ENCODE measurements around the gene CKS1B. TPM values are rescaled to one million over a fixed set of nuclear protein-coding genes. Genes with fewer than 3 reads are reported as not detected.
A peak's percentile ranks its signal among the peaks of the same experiment; 100 is the strongest.

The CKS1B gene
- total and polyA plus RNA-seq, 9 of the 15 experiments (the other 6 are each of a cell fraction or from before 2014, with no cell fraction given) = 215 to 1,103 (median 460) TPM

GRCh38 chr1:155012026-155012546, 37.6 kb downstream of the CKS1B start (continued):
- TF ChIP-seq TBP (optimal IDR thresholded peaks at IDR 0.05; ENCODE audit: low read depth, low read length) (no peak), GMEB1 (CRISPR knock-in tag; IDR thresholded peaks at IDR 0.05) (no peak), ZNF584 (CRISPR knock-in tag; IDR thresholded peaks at IDR 0.05; ENCODE audit: low read depth) (no peak), SMARCB1 (IDR thresholded peaks at IDR 0.05; ENCODE audit: insufficient read length, low read depth) (no peak), ZNF316 (IDR thresholded peaks at IDR 0.05) (no peak), ARID1B (IDR thresholded peaks at IDR 0.05) (no peak)

- CTCF ChIA-PET (ENCODE audit: low intra/inter-chr PET ratio) = no interaction called here
- intact Hi-C loops (cut with micrococcal nuclease) (no loop called here), in situ Hi-C loops (cut with MboI) (no loop called here)
- peak overlapping the region; percentile 51 for H3K27ac ChIP-seq (ENCODE audit: extremely low read depth, low read depth, low read length)
- peak overlapping the region; percentile 24 to 80; a peak in 2 of 4 replicates for H3K9ac ChIP-seq (ENCODE audit: insufficient read depth in 1 of 2, low read depth in 2 of 2, low read length in 2 of 2)
- peaks cover 69% of the 10 kb centered on the region; the same call in 2 of the 3 replicates for H3K36me3 ChIP-seq (ENCODE audit: control insufficient read depth, insufficient read depth, low read length)
- peak; percentile 88 for FAIRE-seq
- BruUV-seq (replicated peaks) = no TSS peak
- no peaks in the 10 kb centered on the region for H3K27me3 ChIP-seq (ENCODE audit: control insufficient read depth in 2 of 2, insufficient read depth in 2 of 2, low read length in 2 of 2)
- DNase-seq (ENCODE audit: extremely low read depth in 1 of 4, low spot score in 3 of 4) = peak in 1 of 4 experiments; percentile 49
- no peak for ATAC-seq
- POLR2A ChIA-PET = interaction anchor here (0.6 to 1.9 kb wide), 12 partner anchors 8 to 1114 kb away, joined by 3 to 8 read pairs (median 4); partner anchors contain the start of genes CKS1B, FLAD1, LENEP and PBXIP1
- H4K20me1 ChIP-seq (replicated peaks; ENCODE audit: control insufficient read depth, insufficient read depth, low read length) = no peaks in the 10 kb centered on the region; the same call in 1 of the 2 replicates
- H2AFZ ChIP-seq (ENCODE audit: low read depth, low read length) = no peak overlapping the region
- no peak overlapping the region for H3K4me3 ChIP-seq
- 11% methylated on average over 3 of the region's 3 CpGs for WGBS (ENCODE audit: insufficient coverage, low coverage, missing lambda C conversion rate)
- peaks cover 56% of the 10 kb centered on the region for H3K79me2 ChIP-seq (ENCODE audit: control insufficient read depth, insufficient read depth, low read length)
- H3K4me2 ChIP-seq (ENCODE audit: insufficient read depth, low read length) = peak overlapping the region; percentile 59
- no peaks in the 10 kb centered on the region for H3K9me1 ChIP-seq (ENCODE audit: control insufficient read depth, insufficient read depth, low read length)
- peaks cover 70 to 93% of the 10 kb centered on the region in 2 experiments for H3K4me1 ChIP-seq (replicated peaks in 1 of 2; ENCODE audit: control insufficient read depth in 2 of 2, insufficient read depth in 2 of 2, low read length in 2 of 2)
- no peaks in the 10 kb centered on the region for H3K9me3 ChIP-seq (replicated peaks; ENCODE audit: control insufficient read depth, insufficient read depth, low read depth, low read length)
- TF ChIP-seq ZNF57 (CRISPR knock-in tag; IDR thresholded peaks at IDR 0.05) (no peak), NR2C1 (IDR thresholded peaks at IDR 0.05) (no peak), NR2C1 (tag; IDR thresholded peaks at IDR 0.05) (peak; percentile 54; the same call in 1 of the 2 replicates), SRF (CRISPR knock-in tag; IDR thresholded peaks at IDR 0.05) (peak in 1 of 2 experiments; percentile 80; a peak in 2 of 4 replicates), SPI1 (IDR thresholded peaks at IDR 0.05; ENCODE audit: borderline replicate concordance, low read depth, low read length) (peak; percentile 33; the same call in 1 of the 2 replicates), ZFP1 (CRISPR knock-in tag; IDR thresholded peaks at IDR 0.05) (no peak), ESRRA (IDR thresholded peaks at IDR 0.05; ENCODE audit: borderline replicate concordance, low read depth) (peak; percentile 94), TFAP4 (CRISPR knock-in tag; IDR thresholded peaks at IDR 0.05; ENCODE audit: borderline replicate concordance) (0 out of 2 replicates have a peak, but pooled peaks have one; percentile 16), ZKSCAN8 (CRISPR knock-in tag; IDR thresholded peaks at IDR 0.05) (peak; percentile 64; the same call in 1 of the 2 replicates), CBFA2T2 (conservative IDR thresholded peaks at IDR 0.05) (0 out of 2 replicates have a peak, but pooled peaks have one; percentile 31)
- TF ChIP-seq, protein P1, sequence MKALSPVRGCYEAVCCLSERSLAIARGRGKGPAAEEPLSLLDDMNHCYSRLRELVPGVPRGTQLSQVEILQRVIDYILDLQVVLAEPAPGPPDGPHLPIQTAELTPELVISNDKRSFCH (CRISPR knock-in tag; IDR thresholded peaks at IDR 0.05) = no peak
- TF ChIP-seq, protein P1 (tag; IDR thresholded peaks at IDR 0.05) = peak; percentile 79; the same call in 1 of the 2 replicates
Observed at GRCh38 chr1:155012776-155013602, 38.5 kb downstream of the CKS1B start.
